H9 (cell line): ENCODE results near the gene WSB2. TPM values are rescaled to one million over a fixed set of nuclear protein-coding genes. Genes with fewer than 3 reads are reported as not detected.

ENCODE experiments used
- DNase-seq: peaks from one replicate; pipeline ENCODE4 v3.0.0-alpha.2; 2017
- H2AFZ ChIP-seq: one replicate; pipeline ENCODE4 v1.6.1; 2013; ENCODE audit warnings: mild to moderate bottlenecking, low read length, control low read depth, moderate library complexity
- H2AK5ac ChIP-seq: 2 replicates; pipeline ENCODE4 v1.6.1; 2013; ENCODE audit warnings: low read length, control low read depth, mixed read lengths; ENCODE audit not compliant: insufficient read length
- H2BK120ac ChIP-seq: one replicate; pipeline ENCODE4 v1.6.1; 2013; ENCODE audit warnings: low read depth, mild to moderate bottlenecking, low read length, control low read depth, inconsistent platforms; ENCODE audit not compliant: poor library complexity, severe bottlenecking
- H2BK12ac ChIP-seq: 2 replicates; pipeline ENCODE4 v1.6.1; 2013; ENCODE audit warnings: low read length, control low read depth, mixed read lengths, low read depth; ENCODE audit not compliant: insufficient read length
- H2BK15ac ChIP-seq: 2 replicates; pipeline ENCODE4 v1.6.1; 2013; ENCODE audit warnings: low read depth, low read length, control low read depth
- H2BK20ac ChIP-seq: one replicate; pipeline ENCODE4 v1.6.1; 2013; ENCODE audit warnings: low read depth, mild to moderate bottlenecking, low read length, control low read depth, inconsistent platforms; ENCODE audit not compliant: poor library complexity, severe bottlenecking
- H2BK5ac ChIP-seq: 2 replicates; pipeline ENCODE4 v1.6.1; 2013; ENCODE audit warnings: low read length, control low read depth, mixed read lengths; ENCODE audit not compliant: insufficient read length
- H3K14ac ChIP-seq: 2 replicates; pipeline ENCODE4 v1.6.1; 2013; ENCODE audit warnings: low read length, control low read depth; ENCODE audit not compliant: insufficient read depth
- H3K18ac ChIP-seq: 2 replicates; pipeline ENCODE4 v1.6.1; 2013; ENCODE audit warnings: low read depth, mild to moderate bottlenecking, mixed read lengths, low read length, control low read depth; ENCODE audit not compliant: insufficient read length
- H3K23ac ChIP-seq: 2 replicates; pipeline ENCODE4 v1.6.1; 2013; ENCODE audit warnings: low read length, control low read depth, mixed read lengths, low read depth; ENCODE audit not compliant: insufficient read length
- H3K23me2 ChIP-seq: 2 replicates; pipeline ENCODE4 v1.6.1; 2013; ENCODE audit warnings: low read depth, mild to moderate bottlenecking, mixed read lengths, low read length, control low read depth; ENCODE audit not compliant: insufficient read length, poor library complexity, severe bottlenecking
- H3K27ac ChIP-seq: 2 replicates; pipeline ENCODE4 v1.5.1; 2013; ENCODE audit warnings: low read length, control low read depth, mixed read lengths, low read depth; ENCODE audit not compliant: insufficient read length
- H3K27me3 ChIP-seq: 2 replicates; pipeline ENCODE4 v1.6.1; 2013; ENCODE audit warnings: low read length, control low read depth, inconsistent platforms; ENCODE audit not compliant: insufficient read depth
- H3K4ac ChIP-seq: 2 replicates; pipeline ENCODE4 v1.6.1; 2013; ENCODE audit warnings: low read depth, mild to moderate bottlenecking, control low read depth, inconsistent platforms, low read length, moderate library complexity
- H3K4me1 ChIP-seq: 2 replicates; pipeline ENCODE4 v1.6.1; 2013; ENCODE audit warnings: low read length, control low read depth, inconsistent platforms; ENCODE audit not compliant: insufficient read depth
- H3K4me2 ChIP-seq: 2 replicates; pipeline ENCODE4 v1.6.1; 2013; ENCODE audit warnings: low read length, control low read depth, mixed read lengths; ENCODE audit not compliant: insufficient read length, insufficient read depth
- H3K56ac ChIP-seq: 2 replicates; pipeline ENCODE4 v1.6.1; 2013; ENCODE audit warnings: low read depth, mild to moderate bottlenecking, mixed read lengths, low read length, control low read depth; ENCODE audit not compliant: insufficient read length
- H3K79me1 ChIP-seq: 2 replicates; pipeline ENCODE4 v1.6.1; 2013; ENCODE audit warnings: low read depth, mild to moderate bottlenecking, moderate library complexity, low read length, control low read depth, inconsistent platforms; ENCODE audit not compliant: insufficient read depth, poor library complexity, severe bottlenecking
- H3K79me2 ChIP-seq: 2 replicates; pipeline ENCODE4 v1.6.1; 2013; ENCODE audit warnings: low read length, control low read depth, inconsistent platforms; ENCODE audit not compliant: insufficient read depth
- H3K9ac ChIP-seq: 2 replicates; pipeline ENCODE4 v1.6.1; 2013; ENCODE audit warnings: low read length, control low read depth, mixed read lengths; ENCODE audit not compliant: insufficient read length; ENCODE audit errors: extremely low read depth
- H3K9me3 ChIP-seq: one replicate; pipeline ENCODE4 v1.6.1; 2013; ENCODE audit warnings: low read depth, low read length, inconsistent platforms; ENCODE audit not compliant: control insufficient read depth
- H3T11ph ChIP-seq: one replicate; pipeline ENCODE4 v1.6.1; 2013; ENCODE audit warnings: mild to moderate bottlenecking, low read length, control low read depth, inconsistent platforms
- H4K20me1 ChIP-seq: one replicate; pipeline ENCODE4 v1.6.1; 2013; ENCODE audit not compliant: control insufficient read depth, insufficient read length, insufficient read depth
- H4K5ac ChIP-seq: 2 replicates; pipeline ENCODE4 v1.6.1; 2013; ENCODE audit warnings: low read depth, mild to moderate bottlenecking, mixed read lengths, low read length, control low read depth; ENCODE audit not compliant: insufficient read length
- H4K8ac ChIP-seq: replicated peaks from 2 replicates; pipeline ENCODE4 v1.6.1; 2013; ENCODE audit warnings: low read length, control low read depth, mixed read lengths, low read depth; ENCODE audit not compliant: insufficient read length
- H4K91ac ChIP-seq: 2 replicates; pipeline ENCODE4 v1.6.1; 2013; ENCODE audit warnings: low read depth, mild to moderate bottlenecking, moderate library complexity, mixed read lengths, low read length, control low read depth; ENCODE audit not compliant: insufficient read length
- H3K27ac Mint-ChIP-seq, 3 experiments: 2 replicates in 2 of 3; 3 replicates in 1 of 3; pipeline ENCODE4 v1.8.0; 2020 to 2021; ENCODE audit warnings: mixed read lengths in 3 of 3, mild to moderate bottlenecking in 1 of 3, moderate library complexity in 1 of 3
- H3K27me3 Mint-ChIP-seq: 2 replicates; pipeline ENCODE4 v1.8.0; 2021; ENCODE audit warnings: low read depth, mild to moderate bottlenecking, moderate library complexity, mixed read lengths
- H3K36me3 Mint-ChIP-seq, 3 experiments: 2 replicates in 2 of 3; 3 replicates in 1 of 3; pipeline ENCODE4 v1.8.0; 2020 to 2021; ENCODE audit warnings: low read depth in 3 of 3, mixed read lengths in 3 of 3; ENCODE audit not compliant: insufficient read depth in 1 of 3
- H3K4me1 Mint-ChIP-seq, 2 experiments: 2 replicates each; pipeline ENCODE4 v1.8.0; 2020; ENCODE audit warnings: mixed read lengths in 2 of 2
- H3K4me3 Mint-ChIP-seq, 2 experiments: 2 replicates in 1 of 2; 3 replicates in 1 of 2; pipeline ENCODE4 v1.8.0; 2020 to 2021; ENCODE audit warnings: mild to moderate bottlenecking in 2 of 2, mixed read lengths in 2 of 2, moderate library complexity in 1 of 2
- H3K9me3 Mint-ChIP-seq, 2 experiments: 2 replicates in 1 of 2; 3 replicates in 1 of 2; pipeline ENCODE4 v1.8.0; 2020; ENCODE audit warnings: mild to moderate bottlenecking in 2 of 2, mixed read lengths in 2 of 2, moderate library complexity in 1 of 2
- WGBS: extraction: QIAGEN DNeasy Blood & Tissue Kit; methylation state at CpG from one replicate; pipeline ENCODE4 v1.1.7; 2013; ENCODE audit warnings: missing lambda C conversion rate, low lambda C conversion rate, mixed read lengths; ENCODE audit not compliant: insufficient read length; ENCODE audit errors: extremely low coverage; 5-methylcytosine and 5-hydroxymethylcytosine counted together
- total RNA-seq: library from RNA; stranded (reverse); gene quantifications from 2 replicates; pipeline ENCODE4 v1.2.1, GENCODE V29; 2021
- TF ChIP-seq, protein P1 (sequence below): fragments of 200-600 bp; sonication (generic); conservative IDR thresholded peaks from 3 replicates; pipeline ENCODE4 v1.8.0; 2021; ENCODE audit warnings: antibody characterized with exemption, mild to moderate bottlenecking

WSB2 gene
- total RNA-seq, 1 experiment from 2014 or later = 58.6 TPM

DNA sequence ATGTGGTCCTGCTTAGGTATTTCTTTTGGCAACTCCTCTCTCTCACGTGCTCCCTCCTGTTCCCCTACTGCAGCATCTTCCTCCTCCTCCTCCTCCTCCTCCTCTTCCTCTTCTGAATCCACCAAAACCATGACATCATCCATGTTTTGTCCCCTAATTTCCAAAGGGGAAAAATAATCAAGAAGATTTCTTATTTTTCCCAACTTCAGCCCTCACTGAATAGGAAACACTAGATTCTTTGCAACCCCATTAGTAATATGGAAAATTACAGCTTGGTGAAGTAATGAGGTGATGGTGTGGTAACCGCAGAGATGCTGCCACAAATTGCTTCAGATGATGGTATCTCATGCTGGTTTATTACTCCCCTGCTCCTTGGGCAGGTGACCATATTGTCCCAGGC lies 7.5 kb upstream of the WSB2 start:
- peak overlapping the region in 2 of 3 experiments; percentile 28 to 70; a peak in 4 of 7 replicates for H3K27ac Mint-ChIP-seq
- no peaks in the 10 kb centered on the region for H3K23me2 ChIP-seq
- no peaks in the 10 kb centered on the region for H3K9me3 Mint-ChIP-seq

More for the DNA sequence above, 7.5 kb upstream of the WSB2 start:
- no peak overlapping the region for H3T11ph ChIP-seq
- H3K14ac ChIP-seq = no peak overlapping the region
- no peak overlapping the region for H4K5ac ChIP-seq
- H3K79me2 ChIP-seq = no peaks in the 10 kb centered on the region
- Mint-ChIP-seq H3K27me3 (no peaks in the 10 kb centered on the region; the same call in 1 of the 2 replicates), H3K4me3 (no peak overlapping the region), H3K36me3 (peaks cover 34 to 70% (median 44%) of the 10 kb centered on the region in 3 experiments; a peak in 6 of 7 replicates), H3K4me1 (peaks cover 22 to 23% of the 10 kb centered on the region in 2 experiments)
- no peak overlapping the region for H2AK5ac ChIP-seq
- H2BK120ac ChIP-seq = no peak overlapping the region
- no peak overlapping the region for H3K4me2 ChIP-seq
- no peak overlapping the region for H4K8ac ChIP-seq
- no peak overlapping the region for H2BK5ac ChIP-seq
- H3K4ac ChIP-seq = no peak overlapping the region
- no peak overlapping the region for H2BK12ac ChIP-seq
- H4K20me1 ChIP-seq = no peaks in the 10 kb centered on the region
- no peak overlapping the region for H2BK15ac ChIP-seq
- H2BK20ac ChIP-seq = no peak overlapping the region
- no peaks in the 10 kb centered on the region for H3K27me3 ChIP-seq
- TF ChIP-seq, protein P1, sequence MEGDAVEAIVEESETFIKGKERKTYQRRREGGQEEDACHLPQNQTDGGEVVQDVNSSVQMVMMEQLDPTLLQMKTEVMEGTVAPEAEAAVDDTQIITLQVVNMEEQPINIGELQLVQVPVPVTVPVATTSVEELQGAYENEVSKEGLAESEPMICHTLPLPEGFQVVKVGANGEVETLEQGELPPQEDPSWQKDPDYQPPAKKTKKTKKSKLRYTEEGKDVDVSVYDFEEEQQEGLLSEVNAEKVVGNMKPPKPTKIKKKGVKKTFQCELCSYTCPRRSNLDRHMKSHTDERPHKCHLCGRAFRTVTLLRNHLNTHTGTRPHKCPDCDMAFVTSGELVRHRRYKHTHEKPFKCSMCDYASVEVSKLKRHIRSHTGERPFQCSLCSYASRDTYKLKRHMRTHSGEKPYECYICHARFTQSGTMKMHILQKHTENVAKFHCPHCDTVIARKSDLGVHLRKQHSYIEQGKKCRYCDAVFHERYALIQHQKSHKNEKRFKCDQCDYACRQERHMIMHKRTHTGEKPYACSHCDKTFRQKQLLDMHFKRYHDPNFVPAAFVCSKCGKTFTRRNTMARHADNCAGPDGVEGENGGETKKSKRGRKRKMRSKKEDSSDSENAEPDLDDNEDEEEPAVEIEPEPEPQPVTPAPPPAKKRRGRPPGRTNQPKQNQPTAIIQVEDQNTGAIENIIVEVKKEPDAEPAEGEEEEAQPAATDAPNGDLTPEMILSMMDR = no peak
- no peaks in the 10 kb centered on the region for H3K79me1 ChIP-seq
- H3K9me3 ChIP-seq = no peaks in the 10 kb centered on the region
- H3K23ac ChIP-seq = no peak overlapping the region
- no peak overlapping the region for H2AFZ ChIP-seq
- DNase-seq = no peak
- WGBS = no CpG with 5 or more reads among the region's 2 CpGs
- no peak overlapping the region for H3K27ac ChIP-seq
- H3K56ac ChIP-seq = no peak overlapping the region
- no peak overlapping the region for H4K91ac ChIP-seq
- H3K9ac ChIP-seq = no peak overlapping the region
- no peak overlapping the region for H3K18ac ChIP-seq
- no peaks in the 10 kb centered on the region for H3K4me1 ChIP-seq
